ENCODE results near the gene BDH2. TPM values are rescaled to one million over a fixed set of nuclear protein-coding genes. Genes with fewer than 3 reads are reported as not detected.

Gene BDH2
- total RNA-seq, 1 experiment from 2014 or later, result 19.7 TPM

- Mint-ChIP-seq H3K36me3 (ENCODE audit: insufficient read depth, unreplicated experiment) (no peaks in the 10 kb centered on the region), H3K4me3 (ENCODE audit: unreplicated experiment) (no peak overlapping the region), H3K4me1 (ENCODE audit: low read depth, unreplicated experiment) (no peaks in the 10 kb centered on the region), H3K9me3 (ENCODE audit: unreplicated experiment) (no peaks in the 10 kb centered on the region), H3K27me3 (ENCODE audit: insufficient read depth, unreplicated experiment) (no peaks in the 10 kb centered on the region), H3K27ac (ENCODE audit: unreplicated experiment) (no peak overlapping the region)
- no peaks in the 10 kb centered on the region for H3K27me3 ChIP-seq (replicated peaks; ENCODE audit: control insufficient read depth, insufficient read depth, low read length)
- TF ChIP-seq CTCF (IDR thresholded peaks at IDR 0.05; ENCODE audit: insufficient read depth in 1 of 2, low read depth in 1 of 2, low read length in 1 of 2, severe bottlenecking in 1 of 2, unreplicated experiment in 1 of 2), result no peak
- H3K36me3 ChIP-seq (ENCODE audit: control insufficient read depth, insufficient read depth, low read length), result no peaks in the 10 kb centered on the region
- H3K9me3 ChIP-seq, result no peaks in the 10 kb centered on the region
- BruUV-seq (replicated peaks), result no TSS peak
- H3K4me3 ChIP-seq (ENCODE audit: low read depth, low read length), result no peak overlapping the region
- intact Hi-C loops (cut with micrococcal nuclease; ENCODE audit: unreplicated experiment), result no loop called here
- no peak for DNase-seq
- no peaks in the 10 kb centered on the region for H3K4me1 ChIP-seq
- POLR2A ChIA-PET, result no interaction called here
- CTCF ChIA-PET, result no interaction called here
These were observed 70.3 kb downstream of the BDH2 start for GRCh38 chr4:103029300-103029699.

Other genes starting within 250 kb of the BDH2 start
- 54.0 and 58.6 TPM in 2 replicates for gene CISD2, start 230.8 kb downstream of the BDH2 start, total RNA-seq (2022)
- 1.7 TPM in 1 of 2 replicates, not detected in the other for gene SLC9B1, start 80.1 kb downstream of the BDH2 start, total RNA-seq (2022)
- 22.1 and 24.0 TPM in 2 replicates for gene SLC9B2, start 23.1 kb downstream of the BDH2 start, total RNA-seq (2022)
- gene CENPE, start 98.5 kb upstream of the BDH2 start, total RNA-seq (2022), result 30.3 and 36.9 TPM in 2 replicates

All from Caco-2 (cell line).